Kidney capillary endothelial cell (primary cell): ENCODE data around the gene CR2.
"Not testable (repeated sequence)": the region's sequence is repeated elsewhere in the genome, so short reads cannot be mapped to it uniquely, and the experiment has no call there.

Experiments used
- DNase-seq: peaks from one replicate; pipeline ENCODE4 v3.0.0-alpha.2; 2018; ENCODE audit warnings: low spot score

Gene CR2

DNA sequence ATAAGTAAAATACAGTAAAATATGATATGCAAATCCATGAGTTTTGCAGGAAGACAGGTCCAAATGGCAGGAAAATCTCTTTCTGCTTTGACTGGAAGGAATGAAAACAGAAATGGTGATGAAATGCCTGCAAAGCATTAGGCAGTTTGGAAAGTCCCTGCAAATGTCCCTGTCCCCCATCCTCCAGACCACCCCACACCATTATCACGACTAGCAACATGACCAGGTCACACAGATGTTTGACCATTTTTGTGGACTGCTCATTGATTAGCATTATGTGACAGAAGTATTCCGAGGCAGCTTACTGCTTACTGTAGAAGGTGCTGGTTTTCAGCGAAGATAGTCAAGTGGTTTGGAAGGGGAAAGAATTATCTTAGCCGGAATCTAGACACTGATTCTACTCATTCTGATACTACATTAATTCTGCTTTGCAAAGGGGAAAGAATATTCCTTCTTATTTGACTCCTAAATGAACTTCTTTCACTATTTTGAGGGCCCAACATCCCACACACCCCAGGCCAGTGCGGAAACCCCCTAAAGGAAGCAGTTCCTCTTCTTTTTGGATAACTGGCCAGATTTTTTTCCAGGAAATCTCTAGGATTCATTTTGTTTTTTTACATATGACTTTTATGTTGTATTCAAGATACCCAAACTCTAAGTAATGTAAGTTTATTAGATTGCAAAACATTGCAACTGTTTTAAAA, 9.5 kb upstream of the CR2 start:
- no peak for DNase-seq

DNA sequence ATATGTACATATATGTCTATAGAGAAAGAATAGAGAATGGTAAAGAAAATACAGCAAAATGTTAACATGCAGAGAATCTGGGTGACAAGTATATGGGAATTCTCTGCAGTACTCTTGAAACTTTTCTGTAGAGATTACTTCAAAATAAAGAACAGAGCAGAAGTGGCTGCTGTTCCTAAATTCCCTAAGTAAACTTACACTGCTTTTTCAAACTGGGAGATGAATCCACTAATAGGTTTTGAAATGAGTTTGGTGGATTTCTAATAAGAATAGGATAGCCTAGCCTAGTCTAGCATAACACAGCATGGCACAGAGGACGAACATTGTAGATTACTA, 450 bp upstream of the CR2 start:
- DNase-seq = no peak

DNA sequence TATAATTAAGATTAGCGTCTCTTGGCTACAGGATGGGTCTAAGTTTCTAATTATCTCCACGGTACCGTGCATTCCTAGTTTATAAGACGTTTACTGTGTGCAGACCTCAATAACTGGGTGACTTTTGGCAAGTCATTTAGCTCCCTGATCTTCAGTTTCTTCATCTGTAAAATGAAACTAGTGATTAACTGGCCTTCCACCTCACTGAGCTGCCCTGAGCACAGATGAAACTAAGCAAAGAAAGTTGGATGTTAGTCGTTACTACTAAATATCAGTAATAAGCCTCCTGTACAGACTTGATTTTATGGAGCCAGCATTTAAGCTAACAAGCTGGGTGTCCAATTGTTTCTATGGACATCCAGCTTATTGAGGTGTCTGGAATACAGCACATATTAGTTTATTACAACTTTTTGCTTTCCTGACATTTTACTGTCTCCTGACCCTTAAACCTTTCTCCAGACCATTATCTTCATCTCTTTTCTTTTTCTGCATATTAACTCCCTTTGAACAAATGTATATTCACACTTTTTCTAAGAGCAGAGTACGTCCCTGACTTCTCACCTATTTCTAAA, 1.1 kb downstream of the CR2 start:
- no peak for DNase-seq

DNA sequence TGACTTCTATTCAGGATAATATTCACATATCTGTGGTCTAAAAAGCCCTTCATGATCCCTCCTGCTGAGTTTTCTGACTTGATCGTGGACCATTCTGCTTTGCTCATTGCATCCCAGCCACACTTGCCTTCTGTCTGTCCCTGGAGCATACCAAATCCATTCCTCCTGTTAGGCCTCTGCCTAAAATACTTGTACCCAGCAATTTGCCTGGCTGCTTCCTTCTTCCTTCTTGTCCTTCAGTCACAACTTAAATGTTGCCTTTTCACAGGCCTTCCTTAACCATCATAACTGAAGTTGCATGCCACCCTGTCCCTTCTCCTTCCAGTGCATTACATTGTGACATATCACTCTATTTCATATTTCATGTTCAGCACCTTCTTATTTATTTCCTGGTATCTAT, 4.3 kb downstream of the CR2 start:
- no peak for DNase-seq

DNA sequence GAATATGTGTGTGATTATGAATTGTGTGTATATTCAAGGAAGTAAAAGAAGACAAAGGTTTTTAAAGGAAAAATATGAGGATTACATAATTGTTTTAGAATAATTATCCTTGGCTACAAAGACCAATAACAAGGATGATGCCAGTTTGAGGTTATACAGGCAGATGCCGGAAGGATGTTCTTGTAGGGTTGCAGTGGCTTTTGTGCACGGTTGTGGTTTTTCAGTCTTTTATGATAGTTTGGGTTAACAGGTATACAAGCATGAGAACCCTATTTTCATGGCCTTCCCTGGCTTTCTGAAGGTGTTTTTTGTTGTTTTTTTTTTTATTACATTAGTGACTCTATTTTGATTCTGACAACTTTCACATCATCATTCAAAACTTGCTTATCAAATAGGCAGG, 4.9 kb downstream of the CR2 start:
- DNase-seq = no peak

DNA sequence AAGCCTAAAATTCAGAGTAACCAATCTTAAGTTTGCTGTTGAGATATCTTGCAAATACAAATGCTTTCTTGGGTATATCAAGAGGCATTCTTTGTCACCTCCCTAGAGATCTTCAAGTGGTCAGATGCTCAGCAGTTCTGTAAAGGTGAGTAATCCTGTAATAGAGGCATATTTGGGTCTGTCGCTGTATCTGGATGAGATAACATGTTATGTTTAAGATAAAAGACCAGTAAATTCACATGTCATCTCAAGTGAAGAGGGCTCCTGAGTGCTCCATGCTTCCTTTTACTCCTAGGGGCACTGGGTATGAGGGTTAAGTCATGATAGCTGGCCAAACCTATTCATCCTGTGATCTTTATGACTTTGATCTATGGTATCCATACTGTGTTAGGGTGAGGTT, 7.5 kb downstream of the CR2 start:
- no peak for DNase-seq

DNA sequence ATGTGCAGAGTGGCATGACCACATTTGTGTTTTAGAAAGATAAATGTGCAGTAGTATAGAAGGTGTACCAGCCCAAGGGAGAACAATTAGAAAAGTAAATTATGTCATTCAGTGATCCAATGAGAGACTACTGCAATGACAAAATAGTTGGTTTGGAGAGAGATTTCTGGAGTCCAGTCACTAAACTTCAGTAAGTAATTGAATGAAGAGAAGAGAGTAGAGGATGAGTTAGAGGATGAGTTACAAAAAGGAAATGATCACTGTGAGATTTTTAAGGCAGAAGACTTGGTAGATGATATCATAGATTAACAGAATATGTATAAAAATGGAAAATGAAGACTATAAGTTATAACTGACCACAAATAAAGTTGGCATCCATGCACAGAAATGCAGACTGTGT, 8.4 kb downstream of the CR2 start:
- no peak for DNase-seq

DNA sequence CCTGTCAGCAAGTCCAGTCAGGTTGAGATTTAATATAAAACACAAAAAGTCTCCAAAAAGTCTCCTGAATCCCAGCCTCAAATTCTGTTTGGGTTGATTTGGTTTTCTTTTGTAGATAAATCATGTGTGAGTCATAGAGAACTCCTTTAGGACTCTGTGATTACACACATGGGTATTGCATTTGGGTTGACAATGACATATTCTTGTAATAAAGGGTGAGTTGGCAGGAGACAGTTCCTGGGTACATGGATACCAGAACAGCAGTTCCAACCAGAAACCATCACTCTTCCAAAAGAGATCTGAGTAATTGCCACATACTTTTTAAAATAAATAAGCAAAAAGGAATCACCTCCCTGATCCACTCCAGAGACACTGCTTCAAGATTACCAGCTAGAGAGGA, 8.9 kb downstream of the CR2 start:
- no peak for DNase-seq

DNA sequence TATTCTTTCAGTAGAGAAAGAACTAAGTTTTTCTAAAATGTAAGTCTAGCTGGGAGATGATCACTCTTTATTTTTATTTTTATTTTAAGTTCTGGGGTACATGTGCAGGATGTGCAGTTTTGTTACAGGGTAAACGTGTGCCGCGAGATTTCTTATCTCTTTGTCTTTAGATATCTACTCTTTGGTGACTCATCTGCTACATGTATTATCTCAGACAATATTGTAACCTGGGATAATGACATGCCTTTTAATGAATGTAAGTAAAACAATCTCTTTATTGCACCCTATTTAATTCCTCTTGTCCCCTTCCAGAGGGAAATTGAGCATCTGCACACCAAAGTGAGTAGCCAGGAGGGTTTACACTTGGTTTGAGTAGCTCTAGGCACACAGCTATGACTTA, 9.4 kb downstream of the CR2 start:
- DNase-seq = no peak

DNA sequence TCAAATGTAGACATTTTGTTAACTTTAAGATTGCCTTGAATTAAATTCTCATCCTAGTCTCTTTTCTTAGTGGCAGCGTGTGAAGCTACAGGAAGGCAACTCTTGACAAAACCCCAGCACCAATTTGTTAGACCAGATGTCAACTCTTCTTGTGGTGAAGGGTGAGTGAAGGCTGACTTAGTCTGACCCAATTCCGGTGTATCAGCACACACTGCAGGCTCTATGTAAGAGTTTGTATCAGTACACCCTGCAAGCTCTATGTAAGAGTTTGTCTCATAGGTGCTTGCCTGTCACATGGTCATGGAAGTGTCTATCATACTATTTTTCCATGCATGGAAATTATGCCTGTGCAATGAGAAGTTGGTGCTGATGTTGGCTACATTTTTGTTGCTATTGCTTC, 16.8 kb downstream of the CR2 start:
- no peak for DNase-seq

DNA sequence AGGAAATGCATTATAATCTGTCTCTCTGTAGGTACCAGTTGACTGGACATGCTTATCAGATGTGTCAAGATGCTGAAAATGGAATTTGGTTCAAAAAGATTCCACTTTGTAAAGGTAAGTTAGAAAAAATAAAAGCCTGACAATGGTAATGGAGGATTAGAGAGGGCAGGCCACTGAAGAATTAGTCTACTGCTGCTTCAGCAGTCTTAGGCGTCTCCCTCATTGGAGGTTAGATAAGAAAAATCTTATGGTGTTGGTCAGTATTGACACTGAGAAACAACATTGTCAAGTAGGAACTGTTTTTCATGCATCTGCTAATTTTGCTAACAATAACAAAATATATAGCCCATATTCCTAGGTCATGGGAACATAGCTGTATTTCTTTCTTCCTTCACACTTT, 20.1 kb downstream of the CR2 start:
- no peak for DNase-seq

DNA sequence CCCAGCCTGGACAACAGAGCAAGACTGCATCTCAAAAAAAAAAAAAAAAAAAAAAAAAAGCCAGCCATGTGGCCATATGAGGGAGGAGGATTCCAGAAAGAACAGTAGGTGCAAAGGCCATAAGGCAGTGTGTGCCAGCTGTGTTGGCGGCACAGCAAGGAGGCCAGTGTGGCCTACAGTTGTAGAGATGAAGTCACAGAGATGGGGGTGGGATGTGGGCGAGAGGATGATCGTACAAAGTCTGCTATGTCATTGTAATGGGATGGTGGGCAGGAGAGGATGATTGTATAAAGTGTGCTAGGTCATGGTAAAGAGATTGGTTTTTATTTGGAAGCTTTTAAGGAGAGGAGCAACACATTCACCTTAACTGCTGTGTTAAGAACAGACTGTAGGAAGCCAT, 32.1 kb downstream of the CR2 start:
- DNase-seq = no peak

DNA sequence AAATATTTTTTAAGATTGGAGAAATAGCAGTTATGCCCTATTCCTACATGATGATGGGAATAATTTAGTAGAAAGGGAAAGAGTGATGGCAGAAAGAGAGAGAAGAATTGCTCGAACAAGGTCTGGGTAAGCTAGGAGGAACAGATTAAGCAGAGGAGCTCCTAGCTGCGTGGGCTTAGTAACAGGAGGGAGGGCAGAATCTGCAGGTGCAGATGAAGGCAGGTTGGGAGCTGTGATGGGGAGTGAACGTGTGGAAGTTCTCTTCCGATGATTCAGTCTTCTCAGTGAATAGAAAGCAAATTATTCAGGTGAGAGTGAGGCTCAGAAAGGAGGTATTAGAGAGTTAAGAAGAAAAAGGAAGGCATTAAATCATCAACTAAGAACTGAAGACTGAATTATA, 33.5 kb downstream of the CR2 start:
- DNase-seq = no peak

DNA sequence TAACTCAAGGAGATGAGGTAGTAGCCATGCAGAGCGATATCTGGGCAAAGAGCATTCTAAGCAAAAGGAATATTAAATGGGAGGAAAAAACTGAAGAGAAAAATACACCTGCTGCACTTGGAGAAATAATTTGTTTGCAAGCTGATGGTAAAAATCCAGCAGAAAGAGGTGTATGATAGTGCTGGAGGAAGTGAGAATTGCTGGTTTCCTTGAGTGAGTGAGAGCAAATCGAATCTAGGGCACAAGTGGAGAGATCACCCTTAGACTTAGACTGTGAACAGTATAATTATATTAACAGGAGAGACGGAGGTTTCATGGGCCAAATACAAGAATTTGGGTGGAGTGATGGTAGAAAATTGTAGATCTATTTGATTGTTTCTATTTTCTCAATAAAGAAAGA, 39.1 kb downstream of the CR2 start:
- DNase-seq = no peak

DNA sequence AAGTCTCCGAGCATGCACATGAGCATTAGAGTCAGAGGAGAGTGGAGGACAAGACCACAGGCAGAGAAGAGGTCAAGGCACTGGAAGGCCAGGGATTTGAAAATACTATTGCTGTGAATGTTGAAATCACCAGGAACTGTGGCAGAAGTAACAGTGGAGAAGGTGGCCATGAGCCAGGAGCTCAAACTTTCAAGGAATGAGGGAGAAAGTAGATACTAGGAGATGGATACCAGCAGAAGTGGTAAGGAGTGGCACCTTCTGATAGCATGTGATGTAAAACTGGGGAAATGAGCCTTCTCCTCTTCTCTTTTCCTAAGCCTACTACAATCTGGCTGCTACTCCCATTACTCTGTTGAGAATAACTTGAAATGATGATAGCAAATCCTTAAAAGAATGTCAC, 40.0 kb downstream of the CR2 start:
- no peak for DNase-seq

DNA sequence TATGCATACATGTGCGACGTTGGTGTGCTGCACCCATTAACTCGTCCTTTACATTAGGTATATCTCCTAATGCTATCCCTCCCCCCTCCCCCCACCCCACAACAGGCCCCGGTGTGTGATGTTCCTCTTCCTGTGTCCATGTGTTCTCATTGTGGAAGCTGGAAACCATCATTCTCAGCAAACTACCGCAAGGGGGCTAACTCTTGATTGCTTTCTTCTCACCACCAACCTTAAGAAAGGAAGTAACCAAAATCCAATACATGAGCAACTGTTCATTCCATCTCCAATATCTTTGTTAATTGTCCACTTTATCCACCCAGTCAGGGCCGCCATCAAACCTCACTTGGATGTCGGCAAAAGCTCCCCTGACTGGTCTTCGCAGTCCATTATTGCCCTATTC, 41.2 kb downstream of the CR2 start:
- not testable (repeated sequence) for DNase-seq

DNA sequence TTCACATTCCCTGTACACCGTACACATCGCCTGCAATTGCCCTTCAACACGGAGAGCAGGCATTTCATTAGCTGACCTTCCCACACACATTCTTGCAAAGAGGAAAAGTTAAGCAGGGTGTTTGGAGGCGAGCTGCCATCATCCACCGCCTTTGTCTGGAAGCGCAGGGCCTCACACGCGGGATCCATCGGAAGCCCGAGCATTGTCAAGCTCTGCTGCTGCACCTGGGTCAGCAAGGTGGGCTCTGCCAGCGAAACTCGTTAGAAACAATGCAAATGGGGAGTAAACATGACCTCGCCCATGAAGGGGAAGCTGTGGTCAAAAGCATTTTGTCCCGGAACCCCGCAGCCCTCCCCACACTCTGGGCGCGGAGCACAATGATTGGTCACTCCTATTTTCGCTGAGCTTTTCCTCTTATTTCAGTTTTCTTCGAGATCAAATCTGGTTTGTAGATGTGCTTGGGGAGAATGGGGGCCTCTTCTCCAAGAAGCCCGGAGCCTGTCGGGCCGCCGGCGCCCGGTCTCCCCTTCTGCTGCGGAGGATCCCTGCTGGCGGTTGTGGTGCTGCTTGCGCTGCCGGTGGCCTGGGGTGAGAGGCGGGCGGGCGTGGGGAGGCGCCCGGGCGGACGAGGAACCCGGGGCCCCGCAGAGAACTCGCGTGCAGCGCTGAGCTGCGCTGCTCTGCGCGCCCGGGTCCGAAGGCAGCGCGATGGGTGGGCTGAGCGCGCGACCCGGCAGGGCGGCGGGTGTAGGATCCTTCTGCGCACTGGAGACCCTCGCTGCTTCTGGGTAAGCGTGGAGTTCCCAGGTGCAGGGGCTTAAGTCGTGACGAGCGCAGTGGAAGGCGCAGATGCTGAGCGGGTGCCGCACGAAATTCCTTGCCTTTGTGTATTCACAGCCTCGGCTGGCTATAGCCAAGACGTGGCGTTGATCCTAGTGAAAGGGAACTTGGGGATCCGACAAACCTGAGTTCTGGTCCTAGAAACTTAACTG, 42.0 kb downstream of the CR2 start, which contains the start of gene CR1:
Gene CR1, plus strand, starts transcription at position 357 of the 992 bp plus-strand sequence. Its CDS starts 111 bp downstream, at position 468.
- no peak for DNase-seq

DNA sequence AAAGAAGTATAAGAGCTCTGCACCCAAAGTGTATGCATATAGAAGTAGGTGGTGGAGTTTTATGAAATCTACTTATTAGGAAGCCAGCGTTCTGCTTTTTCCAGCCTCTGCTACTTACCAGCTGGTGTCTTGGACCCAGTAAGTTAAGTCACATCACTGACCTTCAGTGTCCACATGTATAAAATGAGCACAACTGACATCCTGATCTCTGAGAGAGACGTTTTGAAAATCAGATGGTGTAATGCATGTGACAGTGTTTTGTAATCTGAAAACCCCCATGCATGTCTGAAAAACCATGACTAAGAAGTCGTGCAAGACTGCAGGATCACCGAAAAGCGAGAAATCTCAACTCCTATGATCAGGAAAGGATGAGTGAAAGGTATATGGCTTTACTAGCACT, 43.8 kb downstream of the CR2 start:
- DNase-seq = no peak

DNA sequence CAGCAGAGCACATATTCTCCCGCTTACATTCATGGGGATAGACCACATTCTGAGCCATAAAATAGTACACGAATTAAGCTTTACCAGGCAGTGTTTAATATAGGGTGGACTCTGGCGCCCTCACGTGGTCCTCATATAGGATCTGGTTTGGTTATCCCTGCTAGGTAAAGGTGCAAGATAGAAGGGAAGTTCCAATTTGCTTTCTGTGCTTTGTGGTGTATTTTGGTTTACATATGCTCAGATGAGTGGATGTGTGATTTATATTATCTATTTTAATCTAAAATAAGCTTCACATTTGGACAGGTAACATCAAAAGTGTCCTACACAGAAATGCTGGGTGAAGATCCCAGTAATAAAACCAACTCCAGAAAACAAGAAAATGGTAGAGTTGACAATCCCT, 45.4 kb downstream of the CR2 start:
- DNase-seq = peak; percentile 64

DNA sequence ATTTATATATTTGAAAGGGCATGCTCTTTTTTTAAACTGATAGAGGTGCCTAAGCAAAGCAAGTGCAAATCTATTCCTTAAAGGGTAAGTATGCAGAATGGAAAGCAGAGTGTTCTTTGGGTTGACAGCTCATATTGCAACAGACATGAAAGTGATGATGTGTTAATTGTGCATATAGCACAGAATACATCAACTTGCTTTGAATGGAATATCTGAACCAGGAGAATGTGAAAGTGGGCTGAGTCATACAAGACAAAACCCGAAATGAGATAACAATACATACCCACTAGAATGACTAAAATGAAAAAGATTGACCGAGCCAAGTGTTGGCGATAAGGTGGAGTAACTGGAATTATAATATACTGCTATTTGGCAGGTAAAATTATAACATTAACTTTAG, 46.2 kb downstream of the CR2 start:
- no peak for DNase-seq

DNA sequence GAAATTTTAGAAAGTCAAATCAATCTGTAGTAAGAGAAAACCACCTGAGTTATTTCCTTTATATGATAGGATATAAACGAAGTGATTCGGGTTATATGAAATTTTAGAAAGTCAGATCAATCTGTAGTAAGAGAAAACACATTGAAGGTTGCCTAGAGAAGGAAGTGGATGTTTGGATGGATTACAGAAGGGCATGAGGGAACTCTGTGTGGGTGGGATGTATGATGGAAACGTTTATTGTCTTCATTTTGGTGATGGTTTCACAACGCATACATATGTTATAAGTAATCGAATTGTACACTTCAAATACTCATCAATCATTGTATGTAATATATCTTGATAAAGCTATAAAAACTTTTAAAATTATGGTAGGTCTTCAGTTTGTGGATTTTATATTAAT, 46.9 kb downstream of the CR2 start:
- no peak for DNase-seq

DNA sequence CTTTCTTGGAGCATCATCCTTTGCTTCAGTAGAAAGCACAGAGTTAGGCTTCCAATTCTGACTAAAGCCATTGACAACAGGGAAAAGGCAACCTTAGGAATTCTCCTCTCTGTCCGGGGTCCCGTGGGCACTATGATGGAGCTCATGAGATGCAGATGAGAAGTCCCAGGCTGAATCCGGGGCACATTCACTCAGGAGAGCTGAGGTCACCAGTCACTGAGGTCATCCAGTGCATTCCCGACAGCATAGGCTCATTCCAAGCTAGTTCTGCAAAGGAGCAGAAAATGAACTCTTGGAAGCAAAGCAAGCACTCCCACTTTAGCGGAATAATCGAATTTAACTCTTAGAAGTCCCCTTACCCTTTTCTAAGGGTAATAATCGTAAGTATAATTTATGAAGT, 48.6 kb downstream of the CR2 start:
- no peak for DNase-seq

DNA sequence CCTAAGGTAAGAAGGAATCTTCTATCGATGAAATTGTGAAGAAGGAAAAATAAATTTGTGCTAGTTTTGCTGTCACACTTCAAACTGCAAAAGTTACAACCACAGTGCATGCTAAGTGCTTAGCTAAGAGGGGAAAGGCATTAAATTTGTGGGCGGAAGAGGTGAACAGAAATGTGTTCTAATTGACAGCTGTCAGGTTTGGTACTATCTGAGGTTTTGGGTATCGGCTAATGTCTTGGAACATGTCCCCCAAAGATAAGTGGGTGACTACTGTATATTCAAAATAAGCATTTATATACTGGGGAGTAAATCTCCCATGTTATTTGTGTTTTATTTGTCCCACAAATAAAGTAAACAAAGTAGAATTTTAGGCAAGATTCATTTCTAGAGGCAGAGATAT, 49.8 kb downstream of the CR2 start:
- DNase-seq = no peak
